ENCODE results near the gene EME1.

- no peak for TF ChIP-seq POLR2A (IDR thresholded peaks at IDR 0.05; ENCODE audit: low read depth, low read length)
- TF ChIP-seq POLR2AphosphoS5 (IDR thresholded peaks at IDR 0.05; ENCODE audit: low read depth, low read length) = no peak
- no peak for TF ChIP-seq TAF1 (IDR thresholded peaks at IDR 0.05; ENCODE audit: low read depth, low read length)
Measured at GRCh38 chr17:50360486-50361115, 12.4 kb upstream of the EME1 start.
